ENCODE results near the gene PDGFC. TPM values are rescaled to one million over a fixed set of nuclear protein-coding genes. Genes with fewer than 3 reads are reported as not detected.
A peak's percentile ranks its signal among the peaks of the same experiment; 100 is the strongest.

Gene PDGFC
- total and polyA plus RNA-seq, 9 donors: 18.6 to 58.0 (median 36.2) TPM

- peak overlapping the region in 1 of 2 donors; percentile 8 for H3K27ac ChIP-seq
- WGBS, 3 donors: 83 to 86% (median 86%) methylated on average over 4 of the region's 4 CpGs
- intact Hi-C loops (cut with DNase I): no loop called here
Measured at GRCh38 chr4:156942991-156943390, 28.6 kb downstream of the PDGFC start.

DNA sequence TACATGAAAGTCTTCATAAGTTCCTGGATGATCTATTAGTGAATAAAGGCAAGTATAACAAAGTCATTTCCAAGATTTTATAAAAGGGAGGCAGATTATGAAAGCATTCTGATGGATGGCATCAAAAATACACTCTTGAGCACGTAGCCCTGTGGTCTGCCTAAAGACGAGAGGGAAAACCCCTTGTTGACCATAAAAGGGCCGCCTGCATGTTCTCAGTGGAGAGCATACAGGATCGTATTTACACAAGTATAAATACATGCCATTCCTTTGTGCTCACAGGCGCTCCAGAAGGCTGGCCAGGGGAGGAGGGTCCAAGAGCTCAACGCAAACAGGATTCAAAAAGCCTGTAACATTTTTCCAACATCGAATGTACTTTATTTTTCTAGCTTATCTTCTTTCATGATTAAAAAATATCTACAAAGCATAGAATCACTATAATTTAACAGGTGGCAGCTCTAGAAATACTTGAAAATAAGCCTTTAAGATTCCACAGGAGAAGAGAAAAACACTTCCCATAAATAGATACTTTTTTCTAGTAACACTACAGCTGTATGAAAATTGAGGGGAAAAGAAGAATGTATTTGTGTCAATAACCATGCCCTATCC, 29.6 kb downstream of the PDGFC start:
- peak overlapping the region; percentile 16 for H3K4me3 ChIP-seq
- no peaks in the 10 kb centered on the region for H3K36me3 ChIP-seq
- WGBS, 3 donors: 6 to 13% (median 9%) methylated on average over 7 of the region's 7 CpGs
- intact Hi-C loops (cut with DNase I): no loop called here
- no peaks in the 10 kb centered on the region for H3K27me3 ChIP-seq
- DNase-seq: peak; percentile 30 to 47 (median 42)
- no peak for TF ChIP-seq EP300 (IDR thresholded peaks at IDR 0.05)
- peaks cover 13% of the 10 kb centered on the region for H3K4me1 ChIP-seq (ENCODE audit: insufficient read depth)
- H3K27ac ChIP-seq: peak overlapping the region in 1 of 2 donors; percentile 22
- H3K9me3 ChIP-seq: no peaks in the 10 kb centered on the region

More at GRCh38 chr4:156942991-156943390, 28.6 kb downstream of the PDGFC start:
- H3K9me3 ChIP-seq: no peaks in the 10 kb centered on the region
- DNase-seq: no peak
- TF ChIP-seq EP300 (IDR thresholded peaks at IDR 0.05) (no peak), CTCF (IDR thresholded peaks at IDR 0.05) (no peak), POLR2A (IDR thresholded peaks at IDR 0.05) (no peak)
- H3K27me3 ChIP-seq: no peaks in the 10 kb centered on the region
- H3K36me3 ChIP-seq: no peaks in the 10 kb centered on the region
- H3K4me3 ChIP-seq: no peak overlapping the region
- peaks cover 17% of the 10 kb centered on the region for H3K4me1 ChIP-seq (ENCODE audit: insufficient read depth)

GRCh38 chr4:156939801-156940200, 31.8 kb downstream of the PDGFC start:
- intact Hi-C loops (cut with DNase I): no loop called here
- no peak overlapping the region for H3K27ac ChIP-seq
- no peak for TF ChIP-seq EP300 (IDR thresholded peaks at IDR 0.05)
- TF ChIP-seq POLR2A (IDR thresholded peaks at IDR 0.05): no peak
- no peak for TF ChIP-seq CTCF (IDR thresholded peaks at IDR 0.05)
- H3K9me3 ChIP-seq: no peaks in the 10 kb centered on the region
- H3K4me3 ChIP-seq: no peak overlapping the region
- no peaks in the 10 kb centered on the region for H3K27me3 ChIP-seq
- WGBS, 3 donors: 72 to 85% (median 80%) methylated on average over 2 of the region's 2 CpGs
- H3K4me1 ChIP-seq (ENCODE audit: insufficient read depth): peaks cover 9% of the 10 kb centered on the region
- DNase-seq: no peak
- no peaks in the 10 kb centered on the region for H3K36me3 ChIP-seq

GRCh38 chr4:156939139-156939538, 32.5 kb downstream of the PDGFC start:
- Histone ChIP-seq H3K27ac (no peak overlapping the region), H3K9me3 (no peaks in the 10 kb centered on the region), H3K4me1 (ENCODE audit: insufficient read depth) (peaks cover 7% of the 10 kb centered on the region), H3K36me3 (no peaks in the 10 kb centered on the region), H3K27me3 (no peaks in the 10 kb centered on the region), H3K4me3 (no peak overlapping the region)
- intact Hi-C loops (cut with DNase I): no loop called here
- 88 to 93% (median 91%) methylated on average over 3 of the region's 3 CpGs for WGBS, 3 donors
- TF ChIP-seq EP300 (IDR thresholded peaks at IDR 0.05): no peak
- no peak for TF ChIP-seq POLR2A (IDR thresholded peaks at IDR 0.05)
- TF ChIP-seq CTCF (IDR thresholded peaks at IDR 0.05): no peak
- DNase-seq: no peak

GRCh38 chr4:156934259-156934635, 37.4 kb downstream of the PDGFC start:
- no peaks in the 10 kb centered on the region for H3K36me3 ChIP-seq
- DNase-seq: no peak
- WGBS, 3 donors: 95 to 99% (median 96%) methylated on average over 2 of the region's 2 CpGs
- TF ChIP-seq POLR2A (IDR thresholded peaks at IDR 0.05): no peak
- no peak for TF ChIP-seq CTCF (IDR thresholded peaks at IDR 0.05)
- no peak for TF ChIP-seq EP300 (IDR thresholded peaks at IDR 0.05)
- no peaks in the 10 kb centered on the region for H3K4me1 ChIP-seq (ENCODE audit: insufficient read depth)
- intact Hi-C loops (cut with DNase I): no loop called here
- H3K9me3 ChIP-seq: no peaks in the 10 kb centered on the region
- H3K27ac ChIP-seq: no peak overlapping the region
- no peaks in the 10 kb centered on the region for H3K27me3 ChIP-seq
- no peak overlapping the region for H3K4me3 ChIP-seq
